ENCODE results near the gene REXO4. TPM values are rescaled to one million over a fixed set of nuclear protein-coding genes. Genes with fewer than 3 reads are reported as not detected.

Gene REXO4
- total RNA-seq, 1 experiment from 2014 or later = 38.6 TPM

GRCh38 chr9:133429641-133430161 is 11.9 kb upstream of the REXO4 start (continued):
- TF ChIP-seq GABPB1 (CRISPR knock-in tag; IDR thresholded peaks at IDR 0.05) (no peak), ATF3 (CRISPR knock-in tag; conservative IDR thresholded peaks at IDR 0.05) (no peak), CREB1 (CRISPR knock-in tag; IDR thresholded peaks at IDR 0.05) (no peak), ATF1 (CRISPR knock-in tag; IDR thresholded peaks at IDR 0.05) (no peak), ARID4B (CRISPR knock-in tag; IDR thresholded peaks at IDR 0.05; ENCODE audit: borderline replicate concordance) (peak; percentile 33; the same call in 1 of the 2 replicates), ERG (CRISPR knock-in tag; IDR thresholded peaks at IDR 0.05) (peak; percentile 46; the same call in 1 of the 2 replicates), USF1 (CRISPR knock-in tag; IDR thresholded peaks at IDR 0.05) (no peak; the same call in 1 of the 2 replicates), ZNF512 (CRISPR knock-in tag; IDR thresholded peaks at IDR 0.05; ENCODE audit: borderline replicate concordance) (no peak), ESRRA (CRISPR knock-in tag; IDR thresholded peaks at IDR 0.05; ENCODE audit: borderline replicate concordance) (0 out of 2 replicates have a peak, but pooled peaks have one; percentile 80), ATF6 (CRISPR knock-in tag; IDR thresholded peaks at IDR 0.05) (no peak), FOXK1 (CRISPR knock-in tag; IDR thresholded peaks at IDR 0.05) (peak; percentile 12; the same call in 1 of the 2 replicates), SP1 (CRISPR knock-in tag; conservative IDR thresholded peaks at IDR 0.05) (no peak; the same call in 1 of the 2 replicates), EMX1 (CRISPR knock-in tag; IDR thresholded peaks at IDR 0.05) (no peak), KAT7 (CRISPR knock-in tag; IDR thresholded peaks at IDR 0.05; ENCODE audit: borderline replicate concordance) (0 out of 2 replicates have a peak, but pooled peaks have one; percentile 91), TP53 (CRISPR knock-in tag; IDR thresholded peaks at IDR 0.05) (peak; percentile 76; the same call in 1 of the 2 replicates), RORB (CRISPR knock-in tag; IDR thresholded peaks at IDR 0.05) (no peak), CREM (CRISPR knock-in tag; IDR thresholded peaks at IDR 0.05) (0 out of 2 replicates have a peak, but pooled peaks have one; percentile 39), AR (CRISPR knock-in tag; IDR thresholded peaks at IDR 0.05) (no peak)
